Epidermal melanocyte (primary cell): ENCODE measurements around the gene ASGR1.

Source experiments
- DNase-seq: peaks from one replicate; pipeline ENCODE4 v3.0.0; 2011; ENCODE audit warnings: low spot score; ENCODE audit not compliant: insufficient read length

The ASGR1 gene

GRCh38 chr17:7216242-7217112, 37.3 kb upstream of the ASGR1 start:
- no peak for DNase-seq

GRCh38 chr17:7215652-7216180, 36.5 kb upstream of the ASGR1 start:
- DNase-seq, result no peak

GRCh38 chr17:7215136-7215638, 36.0 kb upstream of the ASGR1 start:
- DNase-seq, result peak; percentile 97

- peak; percentile 99 for DNase-seq
Measured at GRCh38 chr17:7214300-7215135, 35.3 kb upstream of the ASGR1 start.

GRCh38 chr17:7213895-7214299, 34.7 kb upstream of the ASGR1 start:
- peak; percentile 71 for DNase-seq

GRCh38 chr17:7211491-7212273, 32.5 kb upstream of the ASGR1 start:
- DNase-seq, result no peak

- no peak for DNase-seq
Measured at GRCh38 chr17:7208754-7209460, 29.7 kb upstream of the ASGR1 start.

GRCh38 chr17:7208027-7208571, 28.9 kb upstream of the ASGR1 start:
- DNase-seq, result no peak

GRCh38 chr17:7207120-7208001, 28.2 kb upstream of the ASGR1 start:
- no peak for DNase-seq

- DNase-seq, result no peak
Measured at GRCh38 chr17:7205561-7205960, 26.4 kb upstream of the ASGR1 start.

- DNase-seq, result peak; percentile 96
Measured at GRCh38 chr17:7204828-7205461, 25.8 kb upstream of the ASGR1 start.

GRCh38 chr17:7204336-7204735, 25.2 kb upstream of the ASGR1 start:
- no peak for DNase-seq

- DNase-seq, result no peak
Measured at GRCh38 chr17:7203391-7203790, 24.2 kb upstream of the ASGR1 start.

- DNase-seq, result no peak
Measured at GRCh38 chr17:7196651-7197401, 17.7 kb upstream of the ASGR1 start.

GRCh38 chr17:7195971-7196370, 16.8 kb upstream of the ASGR1 start:
- DNase-seq, result no peak

- no peak for DNase-seq
Measured at GRCh38 chr17:7192271-7192937, 13.2 kb upstream of the ASGR1 start.

GRCh38 chr17:7191571-7192270, 12.6 kb upstream of the ASGR1 start:
- peak; percentile 56 for DNase-seq
